Amniotic epithelial cell (primary cell): ENCODE results near the gene ZBTB7B.

Experiments used
- DNase-seq: peaks from one replicate; pipeline ENCODE4 v3.0.0-alpha.2; 2010; ENCODE audit warnings: low read depth

The ZBTB7B gene

DNA sequence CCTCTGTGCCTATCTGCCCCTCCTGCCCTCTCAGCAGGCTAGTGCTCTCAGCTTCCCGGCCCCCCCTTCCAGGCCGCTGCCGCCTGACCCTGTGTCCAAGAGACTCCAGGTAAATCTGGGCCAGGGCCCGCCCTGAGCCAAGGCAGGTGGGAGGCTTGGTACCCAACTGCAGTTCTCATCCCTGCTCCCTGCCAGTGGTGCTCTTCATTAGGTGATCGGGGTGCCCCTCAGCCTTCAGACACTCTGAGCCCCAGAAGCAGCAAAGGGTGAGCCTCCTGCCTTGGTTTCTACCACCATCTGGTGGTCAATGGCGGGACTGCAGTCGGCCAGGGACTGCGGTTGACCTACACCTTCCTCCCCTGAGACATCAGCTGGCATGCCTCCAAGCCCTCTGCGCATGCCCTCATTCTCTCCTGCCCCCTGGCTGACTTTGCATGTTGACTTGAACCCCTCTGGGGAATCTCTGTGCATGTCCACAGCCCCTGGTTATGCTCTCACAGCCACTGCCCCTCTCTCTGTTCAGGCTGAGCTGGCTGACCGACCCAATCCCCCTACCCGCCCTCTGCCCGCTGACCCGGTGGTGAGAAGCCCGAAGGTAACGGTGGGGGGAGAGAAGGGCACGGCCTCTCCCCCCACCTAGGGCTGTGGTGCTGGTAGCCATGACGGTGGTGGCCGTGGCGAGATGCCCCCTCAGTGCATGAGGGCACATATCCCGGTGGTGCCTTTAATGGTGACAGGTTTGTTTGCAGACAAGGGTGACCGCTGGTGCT lies 59.0 kb downstream of the ZBTB7B start:
- peak; percentile 77 for DNase-seq

GRCh38 chr1:155062151-155062686 lies 59.6 kb downstream of the ZBTB7B start:
- DNase-seq: no peak

GRCh38 chr1:155062702-155063411 lies 60.3 kb downstream of the ZBTB7B start:
- no peak for DNase-seq

GRCh38 chr1:155063550-155064110 lies 61.0 kb downstream of the ZBTB7B start, which contains the start of gene EFNA4:
TSS of gene EFNA4 (plus strand) at chr1:155063740. CDS start at chr1:155063824, 84 bp downstream.
- peak; percentile 80 for DNase-seq

DNA sequence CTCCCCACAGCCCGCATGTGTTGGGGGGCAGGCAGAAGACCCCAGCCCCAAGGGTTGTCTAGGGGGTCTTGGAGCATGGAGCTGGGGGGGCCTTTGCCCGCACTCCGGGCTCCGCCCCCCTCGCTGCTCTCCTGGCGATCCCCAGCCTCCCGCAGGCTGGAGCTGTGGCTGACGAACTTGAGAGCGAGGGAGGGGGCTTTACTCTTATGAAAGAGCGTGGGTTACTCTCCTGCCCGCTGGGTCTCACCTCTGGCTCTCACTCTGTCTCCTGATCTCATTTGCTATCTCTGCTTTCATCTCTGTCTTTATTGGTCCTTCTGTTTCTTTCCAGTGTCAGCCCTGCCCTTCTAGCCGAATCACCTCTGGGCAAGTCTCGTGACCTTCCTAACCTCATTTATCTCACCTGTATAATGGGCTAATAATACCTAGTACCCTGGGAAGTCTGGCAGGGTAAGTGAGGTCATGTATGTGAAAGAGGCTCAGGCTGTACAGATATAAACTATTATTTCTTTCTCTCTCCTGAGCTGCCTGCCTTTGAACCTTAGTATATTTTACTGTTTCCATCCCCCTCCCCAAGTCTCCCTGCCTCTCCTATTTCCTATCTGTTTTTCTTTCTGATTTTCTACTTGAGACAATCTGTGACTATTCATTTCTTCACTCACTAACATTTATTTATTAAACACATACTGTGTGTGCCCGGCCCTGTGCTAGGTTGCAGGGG lies 61.7 kb downstream of the ZBTB7B start:
- DNase-seq: peak; percentile 30

GRCh38 chr1:155064832-155065429 lies 62.3 kb downstream of the ZBTB7B start:
- DNase-seq: no peak

DNA sequence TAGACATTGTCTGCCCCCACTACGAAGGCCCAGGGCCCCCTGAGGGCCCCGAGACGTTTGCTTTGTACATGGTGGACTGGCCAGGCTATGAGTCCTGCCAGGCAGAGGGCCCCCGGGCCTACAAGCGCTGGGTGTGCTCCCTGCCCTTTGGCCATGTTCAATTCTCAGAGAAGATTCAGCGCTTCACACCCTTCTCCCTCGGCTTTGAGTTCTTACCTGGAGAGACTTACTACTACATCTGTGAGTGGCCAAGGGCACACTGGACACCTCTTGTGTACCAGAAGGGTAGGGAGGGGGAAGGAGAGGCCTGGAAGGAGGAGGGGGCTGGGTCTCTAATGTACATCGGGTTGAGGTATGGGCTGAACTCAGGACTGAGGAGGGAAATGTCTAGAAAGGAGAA lies 64.2 kb downstream of the ZBTB7B start:
- DNase-seq: no peak
